Measurements from ENCODE around the gene TMEM229B. TPM values are rescaled to one million over a fixed set of nuclear protein-coding genes. Genes with fewer than 3 reads are reported as not detected.

Gene TMEM229B
- 0.16 and 0.26 TPM in 2 replicates for polyA plus RNA-seq (2012; rRNA removed)
- polyA plus RNA-seq (2012; cell fraction: cytosol; rRNA removed): 0.21 and 0.51 TPM in 2 replicates
- 0.19 and 0.25 TPM in 2 replicates for polyA plus RNA-seq (2012; cell fraction: nucleus; rRNA removed)

- TF ChIP-seq EZH2phosphoT487 (IDR thresholded peaks at IDR 0.05; ENCODE audit: borderline replicate concordance, low read depth) (no peak), MEF2A (IDR thresholded peaks at IDR 0.05; ENCODE audit: borderline replicate concordance, low read depth) (no peak)
- DNase-seq: no peak
- Histone ChIP-seq H3K9ac (no peak within 1 kb of the TSS), H3K79me2 (ENCODE audit: insufficient read depth) (no peaks in the 10 kb centered on the region), H3F3A (replicated peaks; ENCODE audit: insufficient read depth) (no peaks in the 10 kb centered on the region), H2AFZ (ENCODE audit: low read depth) (no peak within 1 kb of the TSS), H3K4me3 (ENCODE audit: low read depth in 2 of 2, low read length in 1 of 2) (no peak within 1 kb of the TSS), H3K4me2 (no peak within 1 kb of the TSS), H3K27me3 (ENCODE audit: insufficient read depth) (no peaks in the 10 kb centered on the region; the same call in 1 of the 2 replicates), H3K4me1 (ENCODE audit: control insufficient read depth in 1 of 2, insufficient read depth in 2 of 2, low read depth in 1 of 2, low read length in 1 of 2) (peaks cover 0 to 24% of the 10 kb centered on the region in 2 experiments; a peak in 1 of 4 replicates), H4K20me1 (ENCODE audit: insufficient read depth) (no peaks in the 10 kb centered on the region), H3K9me2 (no peaks in the 10 kb centered on the region), H3K36me3 (replicated peaks in 1 of 2; ENCODE audit: control insufficient read depth in 1 of 2, insufficient read depth in 2 of 2, low read length in 1 of 2) (no peaks in the 10 kb centered on the region), H3K27ac (ENCODE audit: low read depth in 2 of 2, low read length in 1 of 2) (no peak within 1 kb of the TSS), H3K9me3 (no peaks in the 10 kb centered on the region)
- CTCF ChIA-PET: interaction anchor here (1.5 kb wide), 1 partner anchor 10 kb away, joined by 5 read pairs; no protein-coding TSS in a partner anchor
- WGBS (ENCODE audit: low lambda C conversion rate): 67% methylated on average over 11 of the region's 13 CpGs
- POLR2A ChIA-PET: no interaction called here
These were observed at the start of gene TMEM229B for GRCh38 chr14:67487937-67488893. TMEM229B (minus strand) TSS chr14:67488721; CDS start chr14:67473923, 14,798 bp downstream.

- WGBS (ENCODE audit: low lambda C conversion rate): 73% methylated on average over 3 of the region's 3 CpGs
- Histone ChIP-seq H2AFZ (ENCODE audit: low read depth) (no peak overlapping the region), H3K4me2 (no peak overlapping the region), H3K9ac (no peak overlapping the region), H3K27me3 (ENCODE audit: insufficient read depth) (0 out of 2 replicates have a peak, but pooled peaks cover 4% of the 10 kb centered on the region), H3K9me3 (no peaks in the 10 kb centered on the region), H3F3A (replicated peaks; ENCODE audit: insufficient read depth) (no peaks in the 10 kb centered on the region), H3K4me3 (ENCODE audit: low read depth in 2 of 2, low read length in 1 of 2) (no peak overlapping the region), H3K27ac (ENCODE audit: low read depth in 2 of 2, low read length in 1 of 2) (no peak overlapping the region), H3K79me2 (ENCODE audit: insufficient read depth) (no peaks in the 10 kb centered on the region), H3K9me2 (no peaks in the 10 kb centered on the region), H4K20me1 (ENCODE audit: insufficient read depth) (no peaks in the 10 kb centered on the region), H3K36me3 (replicated peaks in 1 of 2; ENCODE audit: control insufficient read depth in 1 of 2, insufficient read depth in 2 of 2, low read length in 1 of 2) (no peaks in the 10 kb centered on the region), H3K4me1 (ENCODE audit: control insufficient read depth in 1 of 2, insufficient read depth in 2 of 2, low read depth in 1 of 2, low read length in 1 of 2) (no peaks in the 10 kb centered on the region; a peak in 1 of 4 replicates)
- ChIA-PET CTCF (interaction anchor here (0.7 to 2.6 kb wide), 4 partner anchors 11 to 121 kb away, joined by 3 to 16 read pairs (median 4); no protein-coding TSS in a partner anchor), POLR2A (no interaction called here)
- no peak for DNase-seq
- TF ChIP-seq, protein P1, sequence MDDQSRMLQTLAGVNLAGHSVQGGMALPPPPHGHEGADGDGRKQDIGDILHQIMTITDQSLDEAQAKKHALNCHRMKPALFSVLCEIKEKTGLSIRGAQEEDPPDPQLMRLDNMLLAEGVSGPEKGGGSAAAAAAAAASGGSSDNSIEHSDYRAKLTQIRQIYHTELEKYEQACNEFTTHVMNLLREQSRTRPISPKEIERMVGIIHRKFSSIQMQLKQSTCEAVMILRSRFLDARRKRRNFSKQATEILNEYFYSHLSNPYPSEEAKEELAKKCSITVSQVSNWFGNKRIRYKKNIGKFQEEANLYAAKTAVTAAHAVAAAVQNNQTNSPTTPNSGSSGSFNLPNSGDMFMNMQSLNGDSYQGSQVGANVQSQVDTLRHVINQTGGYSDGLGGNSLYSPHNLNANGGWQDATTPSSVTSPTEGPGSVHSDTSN (IDR thresholded peaks at IDR 0.05): no peak
- no peak for TF ChIP-seq CHD2 (IDR thresholded peaks at IDR 0.05; ENCODE audit: low read length, partially characterized antibody)
- no peak for TF ChIP-seq TEAD4 (IDR thresholded peaks at IDR 0.05; ENCODE audit: borderline replicate concordance, insufficient read depth)
- no peak for TF ChIP-seq FOSL2 (IDR thresholded peaks at IDR 0.05; ENCODE audit: borderline replicate concordance, low read depth)
- TF ChIP-seq, protein P2, sequence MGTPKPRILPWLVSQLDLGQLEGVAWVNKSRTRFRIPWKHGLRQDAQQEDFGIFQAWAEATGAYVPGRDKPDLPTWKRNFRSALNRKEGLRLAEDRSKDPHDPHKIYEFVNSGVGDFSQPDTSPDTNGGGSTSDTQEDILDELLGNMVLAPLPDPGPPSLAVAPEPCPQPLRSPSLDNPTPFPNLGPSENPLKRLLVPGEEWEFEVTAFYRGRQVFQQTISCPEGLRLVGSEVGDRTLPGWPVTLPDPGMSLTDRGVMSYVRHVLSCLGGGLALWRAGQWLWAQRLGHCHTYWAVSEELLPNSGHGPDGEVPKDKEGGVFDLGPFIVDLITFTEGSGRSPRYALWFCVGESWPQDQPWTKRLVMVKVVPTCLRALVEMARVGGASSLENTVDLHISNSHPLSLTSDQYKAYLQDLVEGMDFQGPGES (IDR thresholded peaks at IDR 0.05; ENCODE audit: low read depth, low read length): no peak
- no peak for TF ChIP-seq MAX (IDR thresholded peaks at IDR 0.05; ENCODE audit: low read depth)
- TF ChIP-seq POLR2AphosphoS5 (IDR thresholded peaks at IDR 0.05; ENCODE audit: low read depth, low read length): no peak
- TF ChIP-seq, protein P3, sequence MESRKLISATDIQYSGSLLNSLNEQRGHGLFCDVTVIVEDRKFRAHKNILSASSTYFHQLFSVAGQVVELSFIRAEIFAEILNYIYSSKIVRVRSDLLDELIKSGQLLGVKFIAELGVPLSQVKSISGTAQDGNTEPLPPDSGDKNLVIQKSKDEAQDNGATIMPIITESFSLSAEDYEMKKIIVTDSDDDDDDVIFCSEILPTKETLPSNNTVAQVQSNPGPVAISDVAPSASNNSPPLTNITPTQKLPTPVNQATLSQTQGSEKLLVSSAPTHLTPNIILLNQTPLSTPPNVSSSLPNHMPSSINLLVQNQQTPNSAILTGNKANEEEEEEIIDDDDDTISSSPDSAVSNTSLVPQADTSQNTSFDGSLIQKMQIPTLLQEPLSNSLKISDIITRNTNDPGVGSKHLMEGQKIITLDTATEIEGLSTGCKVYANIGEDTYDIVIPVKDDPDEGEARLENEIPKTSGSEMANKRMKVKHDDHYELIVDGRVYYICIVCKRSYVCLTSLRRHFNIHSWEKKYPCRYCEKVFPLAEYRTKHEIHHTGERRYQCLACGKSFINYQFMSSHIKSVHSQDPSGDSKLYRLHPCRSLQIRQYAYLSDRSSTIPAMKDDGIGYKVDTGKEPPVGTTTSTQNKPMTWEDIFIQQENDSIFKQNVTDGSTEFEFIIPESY (IDR thresholded peaks at IDR 0.05; ENCODE audit: borderline replicate concordance, low read depth): no peak
- no peak for TF ChIP-seq NFIC (IDR thresholded peaks at IDR 0.05; ENCODE audit: borderline replicate concordance)
- no peak for TF ChIP-seq FOXM1 (IDR thresholded peaks at IDR 0.05; ENCODE audit: low read depth)
- no peak for TF ChIP-seq SIN3A (IDR thresholded peaks at IDR 0.05; ENCODE audit: borderline replicate concordance, low read depth, low read length)
- TF ChIP-seq GABPA (IDR thresholded peaks at IDR 0.05; ENCODE audit: low read depth): no peak
- TF ChIP-seq ELF1 (IDR thresholded peaks at IDR 0.05): no peak
These were observed 49.2 kb upstream of the TMEM229B start for GRCh38 chr14:67537736-67538135.

Measured in SK-N-SH (cell line).